GM23248 (cell line): Measurements from ENCODE around the gene DCTN1. TPM values are rescaled to one million over a fixed set of nuclear protein-coding genes. Genes with fewer than 3 reads are reported as not detected.
A peak's percentile ranks its signal among the peaks of the same experiment; 100 is the strongest.

ENCODE experiments used
- DNase-seq: peaks from one replicate; pipeline ENCODE4 v3.0.0-alpha.2; 2015
- H2AFZ ChIP-seq: fragments of 200-600 bp; sonication (generic); 2 replicates; pipeline ENCODE4 v1.6.1; 2016; ENCODE audit warnings: antibody characterized with exemption
- H3F3A ChIP-seq: fragments of 200-600 bp; sonication (generic); 2 replicates; pipeline ENCODE4 v1.6.1; 2016; ENCODE audit warnings: mild to moderate bottlenecking, antibody characterized with exemption, mixed run types; ENCODE audit not compliant: insufficient read depth
- H3K27ac ChIP-seq: fragments of 200-600 bp; sonication (generic); 2 replicates; pipeline ENCODE4 v1.5.1; 2016; ENCODE audit warnings: mild to moderate bottlenecking
- H3K27me3 ChIP-seq: fragments of 200-600 bp; sonication (generic); replicated peaks from 2 replicates; pipeline ENCODE4 v1.6.1; 2016; ENCODE audit warnings: mild to moderate bottlenecking; ENCODE audit not compliant: insufficient read depth
- H3K36me3 ChIP-seq: fragments of 200-600 bp; sonication (generic); 2 replicates; pipeline ENCODE4 v1.6.1; 2016; ENCODE audit warnings: low read depth, mild to moderate bottlenecking
- H3K4me1 ChIP-seq: fragments of 200-600 bp; sonication (generic); 2 replicates; pipeline ENCODE4 v1.6.1; 2016; ENCODE audit warnings: mild to moderate bottlenecking; ENCODE audit not compliant: insufficient read depth
- H3K4me2 ChIP-seq: fragments of 200-600 bp; sonication (generic); one replicate; pipeline ENCODE4 v1.6.1; 2016; ENCODE audit warnings: mild to moderate bottlenecking; ENCODE audit not compliant: unreplicated experiment
- H3K4me3 ChIP-seq: fragments of 200-600 bp; sonication (generic); 2 replicates; pipeline ENCODE4 v1.5.1; 2016; ENCODE audit warnings: mild to moderate bottlenecking
- H3K79me2 ChIP-seq: fragments of 200-600 bp; sonication (generic); 2 replicates; pipeline ENCODE4 v1.6.1; 2016; ENCODE audit warnings: mild to moderate bottlenecking; ENCODE audit not compliant: insufficient read depth
- H3K9ac ChIP-seq: fragments of 200-600 bp; sonication (generic); 2 replicates; pipeline ENCODE4 v1.6.1; 2016; ENCODE audit warnings: mild to moderate bottlenecking
- H3K9me2 ChIP-seq: fragments of 200-600 bp; sonication (generic); 2 replicates; pipeline ENCODE4 v1.6.1; 2016; ENCODE audit warnings: mixed run types, mild to moderate bottlenecking, moderate library complexity; ENCODE audit not compliant: insufficient read depth
- H3K9me3 ChIP-seq: fragments of 200-600 bp; sonication (generic); one replicate; pipeline ENCODE4 v1.6.1; 2017; ENCODE audit warnings: low read depth
- H4K20me1 ChIP-seq: fragments of 200-600 bp; sonication (generic); 2 replicates; pipeline ENCODE4 v1.6.0; 2016; ENCODE audit not compliant: insufficient read depth
- EZH2 ChIP-seq: fragments of 200-600 bp; sonication (generic); IDR thresholded peaks from 2 replicates; pipeline ENCODE4 v1.6.1; 2018; ENCODE audit warnings: antibody characterized with exemption, mild to moderate bottlenecking; ENCODE audit not compliant: insufficient read depth, poor library complexity, severe bottlenecking
- EZH2phosphoT487 ChIP-seq: fragments of 200-600 bp; sonication (generic); IDR thresholded peaks from 2 replicates; pipeline ENCODE4 v1.6.1; 2018; ENCODE audit warnings: antibody characterized with exemption, moderate library complexity, mild to moderate bottlenecking, low read depth; ENCODE audit not compliant: insufficient read depth
- WGBS, 2 experiments: methylation state at CpG; one replicate each; pipeline ENCODE4 v1.1.6; 2015 to 2017; ENCODE audit warnings: low lambda C conversion rate in 2 of 2, low coverage in 1 of 2; ENCODE audit errors: missing lambda C conversion rate in 2 of 2; 5-methylcytosine and 5-hydroxymethylcytosine counted together
- in situ Hi-C: fragments of 300-500 bp; cut with MboI; formaldehyde crosslinking; loops from 2 replicates; pipeline ENCODE4 v1.15.0; 2020
- polyA plus RNA-seq: library from polyadenylated mRNA; unstranded; fragments of >200 nt; fragmentation: Nextera tagmentation; extraction: Ambion mirVana; gene quantifications from 2 replicates; pipeline ENCODE4 v1.2.1, GENCODE V29; 2016
- total RNA-seq: library from RNA; depleted of rRNA; stranded (reverse); fragments of >200 nt; shearing (Covaris generic); gene quantifications from 2 replicates; pipeline ENCODE4 v1.2.3, GENCODE V29; 2014; rRNA removed

Gene DCTN1
- total RNA-seq, result 172 and 176 TPM in 2 replicates
- polyA plus RNA-seq, result 169 and 171 TPM in 2 replicates

GRCh38 chr2:74379851-74380789, at the start of gene DCTN1:
Gene DCTN1 (minus strand): TSS chr2:74380311. CDS start chr2:74380037, 274 bp downstream.
- Histone ChIP-seq H3K9me2 (no peaks in the 10 kb centered on the region), H3K27me3 (no peaks in the 10 kb centered on the region), H3K4me2 (peak within 1 kb of the TSS; percentile 89), H3F3A (peaks cover 28% of the 10 kb centered on the region), H2AFZ (no peak within 1 kb of the TSS), H4K20me1 (no peaks in the 10 kb centered on the region), H3K4me1 (peaks cover 51% of the 10 kb centered on the region), H3K36me3 (peaks cover 8% of the 10 kb centered on the region; the same call in 1 of the 2 replicates), H3K4me3 (peak within 1 kb of the TSS; percentile 74), H3K9ac (peak within 1 kb of the TSS; percentile 81), H3K27ac (peak within 1 kb of the TSS; percentile 64), H3K79me2 (peaks cover 94% of the 10 kb centered on the region), H3K9me3 (no peaks in the 10 kb centered on the region)
- peak; percentile 90 for DNase-seq
- in situ Hi-C loops, result no loop called here
- no peak for TF ChIP-seq EZH2phosphoT487
- no peak for TF ChIP-seq EZH2
- 8 to 10% methylated on average over 14 of the region's 14 CpGs for whole genome bisulfite sequencing, 2 experiments

GRCh38 chr2:74428675-74429074, 48.6 kb upstream of the DCTN1 start:
- Histone ChIP-seq H3K9me3 (no peaks in the 10 kb centered on the region), H3K27ac (no peak overlapping the region), H3K4me1 (no peaks in the 10 kb centered on the region), H3F3A (peaks cover 16% of the 10 kb centered on the region; the same call in 1 of the 2 replicates), H3K4me2 (no peak overlapping the region), H3K36me3 (peaks cover 3% of the 10 kb centered on the region; the same call in 1 of the 2 replicates), H3K27me3 (no peaks in the 10 kb centered on the region), H3K4me3 (no peak overlapping the region), H3K79me2 (no peaks in the 10 kb centered on the region), H3K9me2 (no peaks in the 10 kb centered on the region), H3K9ac (no peak overlapping the region), H2AFZ (no peak overlapping the region), H4K20me1 (no peaks in the 10 kb centered on the region)
- in situ Hi-C loops, result no loop called here
- 73 to 80% methylated on average over 5 of the region's 5 CpGs for WGBS, 2 experiments
- no peak for DNase-seq
- no peak for TF ChIP-seq EZH2
- TF ChIP-seq EZH2phosphoT487, result no peak

DNA sequence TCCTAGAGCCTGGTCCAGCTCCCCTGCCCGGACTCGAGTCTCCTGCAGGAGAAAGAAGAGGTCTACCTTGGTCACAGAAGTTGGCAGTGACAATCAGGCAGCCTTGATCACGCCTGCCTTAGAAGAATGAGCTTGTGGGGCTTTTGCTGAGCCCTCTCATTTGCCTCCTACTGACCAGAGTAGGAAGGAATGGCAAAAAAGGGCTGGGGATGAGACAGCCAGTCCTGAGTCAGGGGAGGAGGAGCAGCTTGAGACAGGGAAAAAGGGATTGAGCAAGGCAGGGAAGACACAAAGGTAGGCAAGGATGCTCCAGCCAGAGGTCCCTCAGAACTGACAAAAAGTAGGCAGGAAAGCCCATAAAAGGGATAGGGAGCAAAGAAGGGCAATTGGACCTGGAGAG, 47.4 kb upstream of the DCTN1 start:
- H3K4me3 ChIP-seq, result no peak overlapping the region
- H4K20me1 ChIP-seq, result no peaks in the 10 kb centered on the region
- no peak overlapping the region for H3K27ac ChIP-seq
- WGBS, 2 experiments, result 91 to 94% methylated on average over 3 of the region's 3 CpGs
- peaks cover 3% of the 10 kb centered on the region; the same call in 1 of the 2 replicates for H3K36me3 ChIP-seq
- H3K4me2 ChIP-seq, result no peak overlapping the region
- H3K9me3 ChIP-seq, result no peaks in the 10 kb centered on the region
- in situ Hi-C loops, result no loop called here
- no peak overlapping the region for H3K9ac ChIP-seq
- H3F3A ChIP-seq, result peaks cover 16% of the 10 kb centered on the region; the same call in 1 of the 2 replicates
- H3K27me3 ChIP-seq, result no peaks in the 10 kb centered on the region
- H3K9me2 ChIP-seq, result no peaks in the 10 kb centered on the region
- H2AFZ ChIP-seq, result no peak overlapping the region
- no peaks in the 10 kb centered on the region for H3K79me2 ChIP-seq
- TF ChIP-seq EZH2 (no peak), EZH2phosphoT487 (no peak)
- peak; percentile 65 for DNase-seq
- H3K4me1 ChIP-seq, result no peaks in the 10 kb centered on the region

DNA sequence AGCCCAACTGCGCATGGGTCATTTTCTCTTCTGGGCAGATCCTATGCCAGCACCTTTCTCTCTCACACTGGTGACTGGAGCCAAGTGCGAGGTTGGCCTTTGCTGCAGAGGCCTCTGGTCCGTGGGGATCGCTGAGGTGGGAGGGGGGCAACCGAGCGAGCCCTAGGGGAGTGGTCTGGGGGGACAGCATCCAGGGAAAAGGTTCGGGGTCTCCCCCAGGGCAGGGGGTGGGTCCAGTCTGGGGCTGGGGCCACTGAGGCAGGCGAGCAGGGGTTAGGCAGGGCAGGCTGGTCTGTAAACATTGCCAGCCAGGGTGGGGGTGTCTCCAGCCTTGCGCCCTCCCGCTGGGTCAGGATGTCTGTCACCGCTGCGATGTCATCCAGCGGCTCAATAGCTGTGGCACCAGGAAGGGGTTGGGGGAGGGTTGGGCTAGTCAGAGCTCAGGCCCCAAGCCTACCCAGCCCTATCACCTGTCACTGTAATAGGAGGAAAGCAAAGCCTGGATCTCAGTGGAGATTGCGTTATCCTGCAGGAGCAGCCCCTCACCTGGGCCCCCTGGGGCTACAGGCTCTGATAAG, 46.2 kb upstream of the DCTN1 start:
- Histone ChIP-seq H3K4me2 (no peak overlapping the region), H3K4me3 (no peak overlapping the region), H2AFZ (no peak overlapping the region), H3K79me2 (no peaks in the 10 kb centered on the region), H4K20me1 (no peaks in the 10 kb centered on the region), H3K36me3 (peaks cover 3% of the 10 kb centered on the region; the same call in 1 of the 2 replicates), H3F3A (peaks cover 16% of the 10 kb centered on the region; the same call in 1 of the 2 replicates), H3K9ac (no peak overlapping the region), H3K9me2 (no peaks in the 10 kb centered on the region), H3K9me3 (no peaks in the 10 kb centered on the region), H3K4me1 (no peaks in the 10 kb centered on the region), H3K27ac (no peak overlapping the region), H3K27me3 (no peaks in the 10 kb centered on the region)
- WGBS, 2 experiments, result 79 to 100% methylated on average over 4 to 14 of the region's 14 CpGs
- TF ChIP-seq EZH2, result no peak
- no peak for TF ChIP-seq EZH2phosphoT487
- no peak for DNase-seq
- in situ Hi-C loops, result no loop called here
